Mesothelial cell of epicardium (in vitro differentiated cells): ENCODE data around the gene ZBTB40. TPM values are rescaled to one million over a fixed set of nuclear protein-coding genes. Genes with fewer than 3 reads are reported as not detected.

ENCODE experiments used
- DNase-seq, 2 experiments: peaks; one replicate each; pipeline ENCODE4 v3.0.0; 2021; ENCODE audit warnings: low spot score in 2 of 2; ENCODE audit not compliant: unreplicated experiment in 2 of 2
- H3K27ac Mint-ChIP-seq: 2 replicates; pipeline ENCODE4 v1.8.0; 2021; ENCODE audit warnings: mixed read lengths
- H3K27me3 Mint-ChIP-seq: 2 replicates; pipeline ENCODE4 v1.8.0; 2021; ENCODE audit warnings: low read depth, mixed read lengths
- H3K36me3 Mint-ChIP-seq: 2 replicates; pipeline ENCODE4 v1.8.0; 2021; ENCODE audit warnings: mixed read lengths
- H3K4me1 Mint-ChIP-seq: 2 replicates; pipeline ENCODE4 v1.8.0; 2021; ENCODE audit warnings: mixed read lengths
- H3K4me3 Mint-ChIP-seq: 2 replicates; pipeline ENCODE4 v1.8.0; 2021; ENCODE audit warnings: mild to moderate bottlenecking, moderate library complexity, mixed read lengths
- H3K9me3 Mint-ChIP-seq: 2 replicates; pipeline ENCODE4 v1.8.0; 2021; ENCODE audit warnings: mixed read lengths
- total RNA-seq: library from RNA; stranded (reverse); gene quantifications from 3 replicates; pipeline ENCODE4 v1.2.1, GENCODE V29; 2021
- TF ChIP-seq, protein P1 (sequence below): fragments of 200-600 bp; sonication (generic); IDR thresholded peaks from one replicate; pipeline ENCODE4 v1.5.0; 2021; ENCODE audit warnings: antibody characterized with exemption; ENCODE audit not compliant: unreplicated experiment

Gene ZBTB40
- total RNA-seq, 1 donor from 2014 or later = 24.8 TPM

DNA sequence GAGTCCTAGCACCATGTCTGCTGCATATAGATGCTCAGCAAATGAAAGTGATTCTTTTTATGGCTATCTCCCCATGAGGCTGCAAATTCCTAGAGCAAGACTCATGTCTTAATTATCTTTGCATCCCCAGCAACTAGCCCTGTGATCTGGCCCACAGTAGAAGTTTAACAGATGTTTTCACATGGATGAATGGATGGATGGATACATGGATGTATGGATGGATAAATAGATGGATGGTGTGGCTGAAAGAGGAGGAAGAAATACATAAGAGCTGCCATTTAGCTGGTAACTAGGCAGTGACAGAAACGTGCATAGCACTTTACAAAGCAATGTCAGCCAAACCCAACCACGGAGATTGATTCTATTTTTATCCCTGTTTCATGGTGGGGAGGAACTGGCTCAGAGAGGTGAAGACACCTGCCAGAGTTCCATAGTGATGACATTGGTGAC, 32.7 kb upstream of the ZBTB40 start:
- Mint-ChIP-seq H3K27me3 (peaks cover 9% of the 10 kb centered on the region), H3K4me1 (peaks cover 22% of the 10 kb centered on the region), H3K36me3 (no peaks in the 10 kb centered on the region), H3K4me3 (no peak overlapping the region), H3K27ac (no peak overlapping the region), H3K9me3 (no peaks in the 10 kb centered on the region)
- DNase-seq = no peak
- TF ChIP-seq, protein P1, sequence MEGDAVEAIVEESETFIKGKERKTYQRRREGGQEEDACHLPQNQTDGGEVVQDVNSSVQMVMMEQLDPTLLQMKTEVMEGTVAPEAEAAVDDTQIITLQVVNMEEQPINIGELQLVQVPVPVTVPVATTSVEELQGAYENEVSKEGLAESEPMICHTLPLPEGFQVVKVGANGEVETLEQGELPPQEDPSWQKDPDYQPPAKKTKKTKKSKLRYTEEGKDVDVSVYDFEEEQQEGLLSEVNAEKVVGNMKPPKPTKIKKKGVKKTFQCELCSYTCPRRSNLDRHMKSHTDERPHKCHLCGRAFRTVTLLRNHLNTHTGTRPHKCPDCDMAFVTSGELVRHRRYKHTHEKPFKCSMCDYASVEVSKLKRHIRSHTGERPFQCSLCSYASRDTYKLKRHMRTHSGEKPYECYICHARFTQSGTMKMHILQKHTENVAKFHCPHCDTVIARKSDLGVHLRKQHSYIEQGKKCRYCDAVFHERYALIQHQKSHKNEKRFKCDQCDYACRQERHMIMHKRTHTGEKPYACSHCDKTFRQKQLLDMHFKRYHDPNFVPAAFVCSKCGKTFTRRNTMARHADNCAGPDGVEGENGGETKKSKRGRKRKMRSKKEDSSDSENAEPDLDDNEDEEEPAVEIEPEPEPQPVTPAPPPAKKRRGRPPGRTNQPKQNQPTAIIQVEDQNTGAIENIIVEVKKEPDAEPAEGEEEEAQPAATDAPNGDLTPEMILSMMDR = no peak

DNA sequence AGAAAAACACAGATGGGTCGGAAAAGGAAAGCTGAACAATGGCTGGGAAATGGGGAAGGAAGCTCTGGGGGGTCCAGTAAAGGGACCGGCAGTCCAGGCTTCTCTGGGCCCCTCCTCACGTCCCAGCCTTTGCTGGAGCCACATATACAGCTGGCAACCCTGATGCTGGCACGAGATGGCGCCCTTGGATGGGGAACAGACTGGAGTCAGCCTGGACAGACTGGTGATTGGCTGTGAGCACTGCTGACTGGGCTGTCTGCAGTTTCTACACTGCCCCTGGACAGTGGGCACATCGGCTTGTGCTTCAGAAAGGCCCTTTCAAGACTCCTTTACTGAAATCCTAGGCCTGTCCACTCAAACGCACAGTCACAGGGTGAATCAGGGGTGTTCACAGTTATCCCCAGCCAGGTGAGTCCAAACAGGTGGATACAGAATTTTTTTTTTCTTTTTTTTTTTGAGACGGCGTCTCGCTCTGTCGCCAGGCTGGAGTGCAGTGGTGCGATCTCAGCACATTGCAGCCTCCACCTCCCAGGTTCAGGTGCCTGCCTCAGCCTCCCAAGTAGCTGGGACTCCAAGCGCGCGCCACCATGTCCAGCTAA, 31.1 kb upstream of the ZBTB40 start:
- no peak overlapping the region for H3K27ac Mint-ChIP-seq
- H3K4me1 Mint-ChIP-seq = peaks cover 12% of the 10 kb centered on the region
- H3K4me3 Mint-ChIP-seq = no peak overlapping the region
- TF ChIP-seq, protein P1 = peak; percentile 21
- no peaks in the 10 kb centered on the region for H3K9me3 Mint-ChIP-seq
- no peaks in the 10 kb centered on the region for H3K36me3 Mint-ChIP-seq
- DNase-seq = peak; percentile 62 to 86
- H3K27me3 Mint-ChIP-seq = peaks cover 9% of the 10 kb centered on the region

DNA sequence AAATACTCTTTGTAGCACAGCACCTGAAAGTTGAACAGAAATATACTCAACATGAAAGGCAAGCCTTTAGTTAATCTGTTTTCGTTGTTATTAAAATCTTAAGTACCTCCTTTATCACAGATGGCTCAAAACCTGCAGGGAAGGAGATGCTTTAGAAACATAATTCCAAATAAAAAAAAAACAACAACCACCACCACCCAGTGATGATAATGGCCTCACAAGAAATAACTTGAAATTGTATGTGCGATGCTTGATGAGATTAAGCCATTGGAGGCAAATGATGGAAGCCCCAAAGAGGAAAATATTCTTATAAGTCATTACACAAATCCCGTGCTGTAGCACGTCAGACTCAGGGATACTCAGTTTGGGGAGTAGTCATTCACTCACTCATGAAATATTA, 24.9 kb upstream of the ZBTB40 start:
- no peak overlapping the region for H3K27ac Mint-ChIP-seq
- DNase-seq = no peak

DNA sequence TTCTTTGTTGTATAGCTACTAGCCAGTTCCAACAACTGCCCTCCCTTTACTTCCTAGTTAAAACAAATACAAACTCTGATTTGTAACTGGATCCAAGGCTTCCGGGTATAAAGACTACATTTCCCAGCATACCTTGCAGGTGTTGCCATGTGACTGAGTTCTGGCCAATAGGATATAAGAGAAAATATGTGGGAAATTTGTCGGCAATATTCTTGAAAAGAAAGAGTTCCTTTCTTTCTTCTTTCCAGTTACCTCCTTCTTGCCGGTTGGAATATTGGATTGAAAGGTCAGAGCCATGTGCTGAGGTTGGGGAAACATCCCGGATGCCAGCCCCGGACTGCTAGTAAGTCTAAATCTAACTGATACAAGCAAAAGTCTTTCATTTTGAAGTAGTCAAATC, 23.0 kb upstream of the ZBTB40 start:
- peaks cover 2% of the 10 kb centered on the region for H3K27me3 Mint-ChIP-seq
- H3K36me3 Mint-ChIP-seq = no peaks in the 10 kb centered on the region
- H3K4me3 Mint-ChIP-seq = peak overlapping the region; percentile 74
- no peaks in the 10 kb centered on the region for H3K9me3 Mint-ChIP-seq
- peak overlapping the region; percentile 86 for H3K27ac Mint-ChIP-seq
- DNase-seq = no peak
- TF ChIP-seq, protein P1 = no peak
- no peaks in the 10 kb centered on the region for H3K4me1 Mint-ChIP-seq

More for the DNA sequence above, 24.9 kb upstream of the ZBTB40 start:
- Mint-ChIP-seq H3K4me3 (no peak overlapping the region), H3K27me3 (peaks cover 3% of the 10 kb centered on the region), H3K36me3 (no peaks in the 10 kb centered on the region), H3K4me1 (no peaks in the 10 kb centered on the region), H3K9me3 (no peaks in the 10 kb centered on the region)
- TF ChIP-seq, protein P1 = no peak

DNA sequence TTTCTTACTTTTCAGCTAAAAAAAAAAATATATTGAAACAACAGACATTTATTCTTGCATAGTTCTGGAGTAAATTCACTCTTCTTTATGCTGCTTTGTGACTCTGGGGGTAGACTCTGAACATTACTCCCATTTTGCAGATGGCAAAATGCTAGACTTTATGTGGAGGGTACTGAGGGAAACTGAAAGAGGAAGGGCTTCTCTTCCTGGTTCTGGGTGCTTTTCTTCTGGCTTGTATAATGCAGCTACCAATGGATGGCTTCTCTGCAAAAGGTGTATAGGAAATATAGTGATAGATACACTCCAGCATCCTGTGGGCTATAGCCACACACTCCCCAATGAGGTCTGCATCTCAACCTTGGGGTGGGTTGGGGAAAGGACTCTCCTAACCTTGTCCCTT, 19.7 kb upstream of the ZBTB40 start:
- Mint-ChIP-seq H3K27me3 (no peaks in the 10 kb centered on the region), H3K36me3 (no peaks in the 10 kb centered on the region), H3K4me3 (no peak overlapping the region), H3K27ac (no peak overlapping the region), H3K4me1 (peaks cover 3% of the 10 kb centered on the region), H3K9me3 (peaks cover 5% of the 10 kb centered on the region)
- TF ChIP-seq, protein P1 = no peak
- DNase-seq = no peak
